Sigmoid colon (tissue), 4 donors: ENCODE measurements around the gene FUT8.

Source experiments
- EP300 ChIP-seq, 4 donors: sonication (generic); formaldehyde crosslinking; IDR thresholded peaks; one replicate each; pipeline ENCODE4 v1.6.1; 2017; ENCODE audit warnings: antibody characterized with exemption in 4 of 4
- POLR2A ChIP-seq, 2 donors: fragments of 450-650 bp; IDR thresholded peaks; one replicate each; pipeline ENCODE4 v1.6.1; 2016; ENCODE audit warnings: antibody characterized with exemption in 2 of 2, mild to moderate bottlenecking in 2 of 2, moderate library complexity in 2 of 2
- POLR2AphosphoS5 ChIP-seq, 4 donors: sonication (generic); formaldehyde crosslinking; IDR thresholded peaks; one replicate each; pipeline ENCODE4 v1.6.1; 2017; ENCODE audit warnings: antibody characterized with exemption in 4 of 4
- TF ChIP-seq, protein P1 (sequence below), 4 experiments: fragments of 450-650 bp in 3 of 4; fragments of 200-600 bp in 1 of 4; IDR thresholded peaks; one replicate each; pipeline ENCODE4 v1.5.1; 2016 to 2019; ENCODE audit warnings: antibody characterized with exemption in 4 of 4, mild to moderate bottlenecking in 3 of 4, moderate library complexity in 2 of 4

DNA sequence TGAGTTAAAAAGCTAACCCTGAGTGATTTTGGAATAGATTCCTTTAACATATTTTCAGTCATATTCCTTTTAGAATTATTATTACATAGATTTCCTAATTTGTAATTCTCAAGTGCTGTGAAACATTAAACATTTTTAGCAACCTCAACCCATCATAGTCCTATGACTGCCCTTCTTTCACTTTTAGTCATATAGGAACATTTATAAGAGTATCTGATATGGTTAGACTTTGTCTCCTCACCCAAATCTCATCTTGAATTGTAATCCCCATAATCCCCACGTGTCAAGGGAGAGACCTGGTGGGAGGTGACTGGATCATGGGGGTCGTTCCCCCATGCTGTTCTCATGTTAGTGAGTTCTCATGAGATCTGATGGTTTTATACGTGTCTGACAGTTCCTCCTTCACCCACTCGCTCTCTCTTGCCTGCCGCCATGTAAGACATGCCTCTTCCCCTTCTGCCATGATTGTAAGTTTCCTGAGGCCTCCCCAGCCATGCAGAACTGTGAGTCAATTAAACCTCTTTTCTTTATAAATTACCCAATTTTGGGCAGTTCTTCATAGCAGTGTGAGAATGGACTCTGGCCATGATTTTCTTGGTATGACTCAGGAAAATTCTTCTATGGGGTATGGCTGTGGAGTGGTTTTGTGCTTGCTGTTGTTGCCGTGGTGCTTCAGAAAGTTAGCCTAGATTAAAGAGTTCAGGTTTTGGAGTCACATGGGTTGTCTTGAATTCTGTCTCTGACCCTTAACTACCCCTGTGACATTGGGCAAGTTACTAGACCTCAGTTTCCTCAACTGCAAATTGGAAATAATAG lies 83.9 kb downstream of the FUT8 start:
- no peak for TF ChIP-seq POLR2AphosphoS5 (IDR thresholded peaks at IDR 0.05)
- TF ChIP-seq, protein P1, sequence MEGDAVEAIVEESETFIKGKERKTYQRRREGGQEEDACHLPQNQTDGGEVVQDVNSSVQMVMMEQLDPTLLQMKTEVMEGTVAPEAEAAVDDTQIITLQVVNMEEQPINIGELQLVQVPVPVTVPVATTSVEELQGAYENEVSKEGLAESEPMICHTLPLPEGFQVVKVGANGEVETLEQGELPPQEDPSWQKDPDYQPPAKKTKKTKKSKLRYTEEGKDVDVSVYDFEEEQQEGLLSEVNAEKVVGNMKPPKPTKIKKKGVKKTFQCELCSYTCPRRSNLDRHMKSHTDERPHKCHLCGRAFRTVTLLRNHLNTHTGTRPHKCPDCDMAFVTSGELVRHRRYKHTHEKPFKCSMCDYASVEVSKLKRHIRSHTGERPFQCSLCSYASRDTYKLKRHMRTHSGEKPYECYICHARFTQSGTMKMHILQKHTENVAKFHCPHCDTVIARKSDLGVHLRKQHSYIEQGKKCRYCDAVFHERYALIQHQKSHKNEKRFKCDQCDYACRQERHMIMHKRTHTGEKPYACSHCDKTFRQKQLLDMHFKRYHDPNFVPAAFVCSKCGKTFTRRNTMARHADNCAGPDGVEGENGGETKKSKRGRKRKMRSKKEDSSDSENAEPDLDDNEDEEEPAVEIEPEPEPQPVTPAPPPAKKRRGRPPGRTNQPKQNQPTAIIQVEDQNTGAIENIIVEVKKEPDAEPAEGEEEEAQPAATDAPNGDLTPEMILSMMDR (IDR thresholded peaks at IDR 0.05): no peak
- no peak for TF ChIP-seq EP300 (IDR thresholded peaks at IDR 0.05)
- no peak for TF ChIP-seq POLR2A (IDR thresholded peaks at IDR 0.05)
